ENCODE results near the gene ENPEP.

- TF ChIP-seq CTCF (IDR thresholded peaks at IDR 0.05) (peak; percentile 60), FOXP1 (CRISPR knock-in tag; IDR thresholded peaks at IDR 0.05; ENCODE audit: borderline replicate concordance) (no peak), CREB1 (CRISPR knock-in tag; IDR thresholded peaks at IDR 0.05) (no peak), JUN (CRISPR knock-in tag; IDR thresholded peaks at IDR 0.05) (no peak), ZNF121 (CRISPR knock-in tag; IDR thresholded peaks at IDR 0.05) (no peak), TCF7 (CRISPR knock-in tag; IDR thresholded peaks at IDR 0.05; ENCODE audit: low read depth) (no peak), SP1 (CRISPR knock-in tag; conservative IDR thresholded peaks at IDR 0.05) (no peak), PREB (CRISPR knock-in tag; IDR thresholded peaks at IDR 0.05; ENCODE audit: borderline replicate concordance) (no peak), ATF6 (CRISPR knock-in tag; IDR thresholded peaks at IDR 0.05) (no peak), ZNF396 (CRISPR knock-in tag; IDR thresholded peaks at IDR 0.05; ENCODE audit: borderline replicate concordance) (0 out of 2 replicates have a peak, but pooled peaks have one; percentile 6)
Measured at GRCh38 chr4:110518889-110519490, 43.0 kb downstream of the ENPEP start.

Measured in WTC11 (cell line).